ENCODE data around the gene REXO2.

GRCh38 chr11:114472661-114473060 lies 33.4 kb downstream of the REXO2 start:
- TF ChIP-seq CTCF (IDR thresholded peaks at IDR 0.05; ENCODE audit: control extremely low read depth in 1 of 3, insufficient read depth in 1 of 3, low read depth in 1 of 3, low read length in 3 of 3) (no peak), GABPA (IDR thresholded peaks at IDR 0.05; ENCODE audit: borderline replicate concordance, insufficient read depth, low read length) (no peak), POLR2A (IDR thresholded peaks at IDR 0.05; ENCODE audit: control extremely low read depth in 1 of 2, low read depth in 2 of 2, low read length in 2 of 2) (no peak), POLR2AphosphoS5 (IDR thresholded peaks at IDR 0.05; ENCODE audit: low read depth, low read length) (no peak), ATF3 (IDR thresholded peaks at IDR 0.05; ENCODE audit: insufficient read depth, low read depth, low read length) (no peak), EP300 (IDR thresholded peaks at IDR 0.05; ENCODE audit: borderline replicate concordance in 1 of 2, low read depth in 2 of 2, low read length in 2 of 2) (no peak), NANOG (IDR thresholded peaks at IDR 0.05; ENCODE audit: insufficient read depth, low read depth, low read length, poor library complexity, severe bottlenecking) (no peak), JUND (IDR thresholded peaks at IDR 0.05; ENCODE audit: low read length) (no peak), BACH1 (IDR thresholded peaks at IDR 0.05; ENCODE audit: low read length) (no peak), CBX5 (IDR thresholded peaks at IDR 0.05; ENCODE audit: low read depth, low read length) (no peak), EZH2 (IDR thresholded peaks at IDR 0.05; ENCODE audit: low read depth, low read length, severe bottlenecking) (no peak), JUN (IDR thresholded peaks at IDR 0.05; ENCODE audit: low read depth, low read length) (no peak)

Measured in H1 (cell line).